Gastrocnemius medialis (tissue), 4 donors: ENCODE data around the gene SMIM44.

Experiments used
- CTCF ChIP-seq, 5 experiments: fragments of 450-650 bp in 3 of 5; fragments of 200-600 bp in 2 of 5; sonication (generic) in 2 of 5; IDR thresholded peaks in 4 of 5; conservative IDR thresholded peaks in 1 of 5; 1 replicate in 4 of 5; 2 replicates in 1 of 5; pipeline ENCODE4 v1.5.1; 2016 to 2019; ENCODE audit warnings: antibody characterized with exemption in 5 of 5, mild to moderate bottlenecking in 3 of 5, moderate library complexity in 3 of 5
- POLR2A ChIP-seq, 2 donors: fragments of 450-650 bp; IDR thresholded peaks; one replicate each; pipeline ENCODE4 v1.6.1; 2017; ENCODE audit warnings: antibody characterized with exemption in 2 of 2, mild to moderate bottlenecking in 2 of 2, moderate library complexity in 2 of 2

- no peak for TF ChIP-seq CTCF (IDR thresholded peaks at IDR 0.05 in 4 of 5, conservative IDR thresholded peaks at IDR 0.05 in 1 of 5)
- no peak for TF ChIP-seq POLR2A (IDR thresholded peaks at IDR 0.05)
These were observed 39.2 kb downstream of the SMIM44 start for GRCh38 chr19:3443840-3444694.
